HCT116 (cell line): Measurements from ENCODE around the gene TGFBR3.

Experiments
- ATF3 ChIP-seq: IDR thresholded peaks from 2 replicates; pipeline ENCODE4 v1.6.1; 2012
- CTCF ChIP-seq, 3 experiments: fragments of 200-600 bp in 1 of 3; sonication (generic) in 1 of 3; IDR thresholded peaks in 2 of 3; conservative IDR thresholded peaks in 1 of 3; 2 replicates each; pipeline ENCODE4 v1.5.1; 2012 to 2017; ENCODE audit warnings: low read depth in 2 of 3, low read length in 2 of 3, antibody characterized with exemption in 1 of 3, borderline replicate concordance in 1 of 3, control low read depth in 1 of 3, mild to moderate bottlenecking in 1 of 3, mixed read lengths in 1 of 3, mixed run types in 1 of 3, moderate library complexity in 1 of 3; ENCODE audit not compliant: insufficient read depth in 1 of 3
- ELF1 ChIP-seq: IDR thresholded peaks from 2 replicates; pipeline ENCODE4 v1.6.1; 2012; ENCODE audit warnings: low read depth, borderline replicate concordance
- JUND ChIP-seq: IDR thresholded peaks from 2 replicates; pipeline ENCODE4 v1.6.1; 2012
- POLR2AphosphoS5 ChIP-seq: IDR thresholded peaks from 2 replicates; pipeline ENCODE4 v1.6.1; 2011; ENCODE audit warnings: mild to moderate bottlenecking, low read depth, low read length, moderate library complexity
- ZNF274 ChIP-seq: fragments of 200-500 bp; sonication (Bioruptor generic); IDR thresholded peaks from 2 replicates; pipeline ENCODE4 v1.6.1; 2014; ENCODE audit warnings: mild to moderate bottlenecking, low read depth, low read length, inconsistent platforms
- TF ChIP-seq, protein P1 (sequence below): IDR thresholded peaks from 2 replicates; pipeline ENCODE4 v1.6.1; 2012; ENCODE audit warnings: low read depth

- TF ChIP-seq, protein P1, sequence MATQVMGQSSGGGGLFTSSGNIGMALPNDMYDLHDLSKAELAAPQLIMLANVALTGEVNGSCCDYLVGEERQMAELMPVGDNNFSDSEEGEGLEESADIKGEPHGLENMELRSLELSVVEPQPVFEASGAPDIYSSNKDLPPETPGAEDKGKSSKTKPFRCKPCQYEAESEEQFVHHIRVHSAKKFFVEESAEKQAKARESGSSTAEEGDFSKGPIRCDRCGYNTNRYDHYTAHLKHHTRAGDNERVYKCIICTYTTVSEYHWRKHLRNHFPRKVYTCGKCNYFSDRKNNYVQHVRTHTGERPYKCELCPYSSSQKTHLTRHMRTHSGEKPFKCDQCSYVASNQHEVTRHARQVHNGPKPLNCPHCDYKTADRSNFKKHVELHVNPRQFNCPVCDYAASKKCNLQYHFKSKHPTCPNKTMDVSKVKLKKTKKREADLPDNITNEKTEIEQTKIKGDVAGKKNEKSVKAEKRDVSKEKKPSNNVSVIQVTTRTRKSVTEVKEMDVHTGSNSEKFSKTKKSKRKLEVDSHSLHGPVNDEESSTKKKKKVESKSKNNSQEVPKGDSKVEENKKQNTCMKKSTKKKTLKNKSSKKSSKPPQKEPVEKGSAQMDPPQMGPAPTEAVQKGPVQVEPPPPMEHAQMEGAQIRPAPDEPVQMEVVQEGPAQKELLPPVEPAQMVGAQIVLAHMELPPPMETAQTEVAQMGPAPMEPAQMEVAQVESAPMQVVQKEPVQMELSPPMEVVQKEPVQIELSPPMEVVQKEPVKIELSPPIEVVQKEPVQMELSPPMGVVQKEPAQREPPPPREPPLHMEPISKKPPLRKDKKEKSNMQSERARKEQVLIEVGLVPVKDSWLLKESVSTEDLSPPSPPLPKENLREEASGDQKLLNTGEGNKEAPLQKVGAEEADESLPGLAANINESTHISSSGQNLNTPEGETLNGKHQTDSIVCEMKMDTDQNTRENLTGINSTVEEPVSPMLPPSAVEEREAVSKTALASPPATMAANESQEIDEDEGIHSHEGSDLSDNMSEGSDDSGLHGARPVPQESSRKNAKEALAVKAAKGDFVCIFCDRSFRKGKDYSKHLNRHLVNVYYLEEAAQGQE = no peak
- TF ChIP-seq ELF1 = no peak
- no peak for TF ChIP-seq CTCF (IDR thresholded peaks at IDR 0.05 in 2 of 3, conservative IDR thresholded peaks at IDR 0.05 in 1 of 3; ENCODE audit: borderline replicate concordance in 1 of 3, insufficient read depth in 1 of 3, low read depth in 2 of 3, low read length in 2 of 3)
- TF ChIP-seq JUND = no peak
- no peak for TF ChIP-seq POLR2AphosphoS5
- no peak for TF ChIP-seq ATF3
- no peak for TF ChIP-seq ZNF274
Measured at GRCh38 chr1:91891454-91891853, 5.5 kb upstream of the TGFBR3 start.
